Fibroblast of the aortic adventitia (primary cell): ENCODE measurements around the gene CD5L. TPM values are rescaled to one million over a fixed set of nuclear protein-coding genes. Genes with fewer than 3 reads are reported as not detected.

Experiments used
- DNase-seq: peaks from one replicate; pipeline ENCODE4 v3.0.0-alpha.2; 2010; ENCODE audit warnings: low read depth
- H3K4me3 ChIP-seq: 2 replicates; pipeline ENCODE4 v1.5.1; 2011; ENCODE audit warnings: low read depth, mild to moderate bottlenecking, control low read depth, low read length, moderate library complexity
- CTCF ChIP-seq: IDR thresholded peaks from 2 replicates; pipeline ENCODE4 v1.5.1; 2011; ENCODE audit warnings: mild to moderate bottlenecking, low read length, control low read depth, inconsistent platforms; ENCODE audit not compliant: insufficient read depth
- total RNA-seq: library from RNA; depleted of rRNA; stranded (reverse); fragments of >200 nt; gene quantifications from 2 replicates; pipeline ENCODE4 v1.2.3, GENCODE V29; 2012; ENCODE audit warnings: low replicate concordance

Gene CD5L
- not detected in 2 replicates for total RNA-seq

GRCh38 chr1:157841708-157842107, at the start of gene CD5L:
Gene CD5L (minus strand): TSS chr1:157841808. CDS start chr1:157841701, 107 bp downstream.
- H3K4me3 ChIP-seq = no peak within 1 kb of the TSS
- DNase-seq = no peak

GRCh38 chr1:157882580-157882979, 41.0 kb upstream of the CD5L start:
- no peak for DNase-seq
- TF ChIP-seq CTCF = no peak
- H3K4me3 ChIP-seq = no peak overlapping the region

More at GRCh38 chr1:157841708-157842107, at the start of gene CD5L:
- TF ChIP-seq CTCF = no peak

- H3K4me3 ChIP-seq = no peak overlapping the region
- TF ChIP-seq CTCF = no peak
- no peak for DNase-seq
Observed at GRCh38 chr1:157880621-157881020, 39.0 kb upstream of the CD5L start.

GRCh38 chr1:157878059-157878458, 36.5 kb upstream of the CD5L start:
- no peak overlapping the region for H3K4me3 ChIP-seq
- TF ChIP-seq CTCF = peak; percentile 27
- DNase-seq = peak; percentile 46

- no peak for TF ChIP-seq CTCF
- DNase-seq = no peak
Observed at GRCh38 chr1:157870490-157870889, 28.9 kb upstream of the CD5L start.

GRCh38 chr1:157868654-157869053, 27.0 kb upstream of the CD5L start:
- H3K4me3 ChIP-seq = no peak overlapping the region
- TF ChIP-seq CTCF = no peak
- DNase-seq = no peak

More at GRCh38 chr1:157870490-157870889, 28.9 kb upstream of the CD5L start:
- H3K4me3 ChIP-seq = no peak overlapping the region
